Articular chondrocyte of knee joint (primary cell): Measurements from ENCODE around the gene ARL8B. TPM values are rescaled to one million over a fixed set of nuclear protein-coding genes. Genes with fewer than 3 reads are reported as not detected.

Experiments used
- small RNA-seq: library from RNA; depleted of rRNA; stranded (forward); fragments of <200 nt; gene quantifications from one replicate; pipeline ENCODE3, GENCODE V24; 2012
- total RNA-seq: library from RNA; depleted of rRNA; stranded (reverse); fragments of >200 nt; gene quantifications from 2 replicates; pipeline ENCODE4 v1.2.3, GENCODE V29; 2012

The ARL8B gene
- 103 and 104 TPM in 2 replicates for total RNA-seq

GRCh38 chr3:5122030-5122740 is at the start of gene ARL8B:
TSS of gene ARL8B (plus strand) at chr3:5122292. CDS start at chr3:5122466, 174 bp downstream.

GRCh38 chr3:5187156-5187919 is 65.2 kb downstream of the ARL8B start, which contains the start of gene EDEM1:
TSS of gene EDEM1 (plus strand) at chr3:5187707. CDS start at chr3:5187806, 99 bp downstream.

Small RNA genes within 50 kb of the gene (small RNA-seq; reads per million reads assigned to genes)
- not detected for gene AC090955.1
- gene RF00019: not detected

Other genes with a start within 250 kb of the ARL8B start
- 76.0 and 76.5 TPM in 2 replicates for gene BHLHE40, start 142.9 kb upstream of the ARL8B start, total RNA-seq
- gene EDEM1, start 65.4 kb downstream of the ARL8B start, total RNA-seq: 35.5 and 39.2 TPM in 2 replicates